ENCODE measurements around the gene RPS6KA5.

GRCh38 chr14:90911121-90911520, 149.3 kb downstream of the RPS6KA5 start:
- TF ChIP-seq CTCF (IDR thresholded peaks at IDR 0.05 in 4 of 5, conservative IDR thresholded peaks at IDR 0.05 in 1 of 5) (no peak), POLR2A (IDR thresholded peaks at IDR 0.05) (no peak)

Measured in gastrocnemius medialis (tissue), 4 donors.